HG03095 (cell line): Measurements from ENCODE around the gene SMYD1.

Experiments used
- ATAC-seq: cut with Tn5 transposase; IDR thresholded peaks from one replicate; pipeline ENCODE4 v1.9.1; 2021; ENCODE audit warnings: moderate library complexity; ENCODE audit not compliant: unreplicated experiment

Gene SMYD1

GRCh38 chr2:88139203-88139702 is 71.6 kb downstream of the SMYD1 start:
- no peak for ATAC-seq

DNA sequence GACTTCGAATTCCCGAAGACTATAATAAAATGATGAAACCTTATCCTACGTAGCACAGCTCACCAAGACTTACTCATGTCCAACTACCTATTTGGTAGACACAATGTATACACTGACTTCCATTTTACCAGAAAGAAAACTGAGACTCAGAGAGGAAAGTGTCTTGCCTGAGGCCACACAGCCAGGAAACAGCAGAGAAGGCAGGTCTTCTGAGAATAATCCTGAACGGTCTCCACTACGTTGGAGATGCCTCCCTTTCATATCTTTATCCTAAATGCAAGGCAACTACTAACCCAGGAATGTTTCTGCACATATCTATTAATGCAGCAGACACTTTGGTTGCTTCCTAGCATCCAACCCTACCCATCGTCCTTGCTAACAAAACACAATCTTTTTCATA is 72.2 kb downstream of the SMYD1 start:
- ATAC-seq: no peak

DNA sequence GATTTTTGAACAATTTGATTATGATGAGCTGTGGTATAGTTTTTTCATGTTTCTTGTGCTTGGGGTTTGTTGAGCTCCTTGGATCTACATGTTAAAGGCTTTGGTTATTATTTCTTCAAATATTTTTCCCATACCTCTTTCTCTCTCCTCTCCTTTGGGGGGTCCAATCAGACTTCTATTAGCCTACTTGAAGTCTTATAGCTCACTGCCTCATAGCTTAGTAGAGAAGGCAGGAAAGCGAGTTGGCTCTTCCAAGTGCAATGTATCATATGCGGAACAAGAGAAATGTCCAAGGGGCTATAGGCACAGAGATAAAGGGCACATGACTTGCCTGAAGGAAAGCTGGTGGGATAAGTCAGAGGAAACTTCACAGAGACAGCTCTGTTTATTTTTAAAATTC is 74.3 kb downstream of the SMYD1 start:
- no peak for ATAC-seq

GRCh38 chr2:88144271-88144670 is 76.6 kb downstream of the SMYD1 start:
- no peak for ATAC-seq

- no peak for ATAC-seq
Measured at GRCh38 chr2:88144914-88145497, 77.4 kb downstream of the SMYD1 start.

- no peak for ATAC-seq
Measured at GRCh38 chr2:88146590-88146989, 79.0 kb downstream of the SMYD1 start.

DNA sequence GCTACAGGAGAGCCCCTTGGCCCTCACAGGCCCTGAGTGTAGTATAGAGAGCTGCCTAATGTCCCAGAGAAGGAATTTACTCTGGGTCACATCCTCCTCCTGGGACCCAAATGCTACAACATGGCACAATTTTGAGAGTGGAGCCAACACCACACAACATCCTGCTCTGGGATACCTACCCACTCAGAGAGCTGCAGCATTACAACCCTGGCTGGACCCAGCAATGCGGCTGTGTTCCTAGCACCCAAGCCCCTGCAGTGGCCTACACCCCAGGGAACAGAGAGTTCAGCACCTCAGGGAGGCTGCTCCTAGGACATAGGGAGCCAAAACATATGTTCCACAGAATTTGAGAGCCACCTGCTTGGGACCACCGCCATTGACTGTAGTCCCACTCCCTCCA is 79.5 kb downstream of the SMYD1 start:
- no peak for ATAC-seq

- ATAC-seq: no peak
Measured at GRCh38 chr2:88148929-88149438, 81.4 kb downstream of the SMYD1 start.

GRCh38 chr2:88159481-88159880 is 91.9 kb downstream of the SMYD1 start:
- ATAC-seq: no peak

GRCh38 chr2:88159955-88160415 is 92.4 kb downstream of the SMYD1 start:
- peak; percentile 62 for ATAC-seq

- ATAC-seq: no peak
Measured at GRCh38 chr2:88160517-88160916, 92.9 kb downstream of the SMYD1 start.

GRCh38 chr2:88161446-88162244 is 94.0 kb downstream of the SMYD1 start:
- no peak for ATAC-seq
